Measurements from ENCODE around the gene TRAF6. TPM values are rescaled to one million over a fixed set of nuclear protein-coding genes. Genes with fewer than 3 reads are reported as not detected.

Gene TRAF6
- total and polyA plus RNA-seq, 2 donors (not counting 3 experiments of a cell fraction or from before 2014, with no cell fraction given): 6.0 to 14.2 TPM

GRCh38 chr11:36446135-36446534 lies 63.9 kb downstream of the TRAF6 start:
- H3K36me3 ChIP-seq (ENCODE audit: control insufficient read depth in 2 of 2, extremely low read depth in 1 of 2, insufficient read depth in 2 of 2, low read length in 2 of 2): no peaks in the 10 kb centered on the region
- no peak for TF ChIP-seq EZH2 (IDR thresholded peaks at IDR 0.05; ENCODE audit: borderline replicate concordance, low read depth, low read length, severe bottlenecking)
- no peak for TF ChIP-seq JUN (IDR thresholded peaks at IDR 0.05; ENCODE audit: borderline replicate concordance, insufficient read depth, insufficient read length, low read depth)
- TF ChIP-seq POLR2AphosphoS5 (IDR thresholded peaks at IDR 0.05; ENCODE audit: insufficient read depth, low read depth, low read length): no peak
- TF ChIP-seq GATA2 (IDR thresholded peaks at IDR 0.05; ENCODE audit: insufficient read depth, insufficient read length, low read depth, low read length): no peak
- TF ChIP-seq MYC (IDR thresholded peaks at IDR 0.05; ENCODE audit: low read depth, low read length): no peak
- TF ChIP-seq CTCF (IDR thresholded peaks at IDR 0.05; ENCODE audit: extremely low read depth in 1 of 2, insufficient read depth in 1 of 2, low read depth in 1 of 2, low read length in 2 of 2): no peak
- H3K9ac ChIP-seq (replicated peaks; ENCODE audit: extremely low read depth, insufficient read depth, low read length): no peak overlapping the region
- no peaks in the 10 kb centered on the region for H3K27me3 ChIP-seq (ENCODE audit: control insufficient read depth in 2 of 2, insufficient read depth in 2 of 2, low read length in 2 of 2)
- H3K4me3 ChIP-seq (replicated peaks in 1 of 3; ENCODE audit: insufficient read depth in 1 of 3, low read depth in 1 of 3, low read length in 3 of 3): no peak overlapping the region
- no peaks in the 10 kb centered on the region for H3K9me1 ChIP-seq (replicated peaks; ENCODE audit: control insufficient read depth, extremely low read depth, insufficient read depth, low read length)
- dilution Hi-C loops (cut with MboI; ENCODE audit: extremely low pct_ligation_motif_present, low sequenced_read_pairs): no loop called here
- CTCF ChIA-PET: no interaction called here
- FAIRE-seq: no peak
- H3K79me2 ChIP-seq (ENCODE audit: control insufficient read depth, insufficient read depth, low read length): no peaks in the 10 kb centered on the region
- H3K9me3 ChIP-seq (replicated peaks; ENCODE audit: control insufficient read depth, insufficient read depth, low read length): no peaks in the 10 kb centered on the region
- H4K20me1 ChIP-seq (replicated peaks; ENCODE audit: control insufficient read depth, extremely low read depth, insufficient read depth, low read length): no peaks in the 10 kb centered on the region
- no peaks in the 10 kb centered on the region for H3K4me1 ChIP-seq (ENCODE audit: control insufficient read depth, extremely low read depth, insufficient read depth, low read length)
- no TSS peak for BruUV-seq (replicated peaks)
- H3K4me2 ChIP-seq (ENCODE audit: insufficient read depth, low read length): no peak overlapping the region
- DNase-seq (ENCODE audit: low read depth, low spot score): no peak
- H3K27ac ChIP-seq (ENCODE audit: insufficient read depth, low read depth, low read length): no peak overlapping the region
- intact Hi-C loops (cut with micrococcal nuclease): no loop called here
- POLR2A ChIA-PET: no interaction called here
- no peak overlapping the region for H2AFZ ChIP-seq (ENCODE audit: low read depth, low read length)
